Loucy (cell line): Measurements from ENCODE around the gene MYL10.

Source experiments
- CTCF ChIP-seq: fragments of 200-600 bp; sonication (generic); conservative IDR thresholded peaks from 2 replicates; pipeline ENCODE4 v1.5.1; 2014; ENCODE audit warnings: mild to moderate bottlenecking, antibody characterized with exemption, low read length
- EZH2phosphoT487 ChIP-seq: fragments of 200-600 bp; IDR thresholded peaks from 2 replicates; pipeline ENCODE4 v1.6.1; 2018; ENCODE audit warnings: antibody characterized with exemption, mild to moderate bottlenecking, moderate library complexity, borderline replicate concordance

DNA sequence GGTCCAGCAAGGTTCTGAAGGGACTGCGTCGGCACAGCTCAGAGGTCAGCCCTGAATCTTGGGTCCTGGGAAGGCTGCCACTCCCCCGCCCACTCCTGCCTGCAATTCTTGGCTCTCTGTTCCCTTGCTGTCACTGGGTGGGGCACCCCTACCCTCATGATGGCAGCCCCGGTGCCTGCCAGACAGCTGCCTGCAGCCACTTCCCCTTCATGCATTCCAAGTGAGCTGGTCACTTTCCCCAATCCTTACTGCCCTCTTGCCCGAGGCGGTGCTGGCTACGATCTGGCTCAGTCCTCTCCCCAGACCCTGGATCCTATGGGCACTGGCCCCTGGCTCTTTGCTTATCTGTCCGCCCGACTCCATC is 14.2 kb downstream of the MYL10 start:
- TF ChIP-seq CTCF (no peak), EZH2phosphoT487 (no peak)
